Erythroblast (primary cell): ENCODE data around the gene PCNX4.

Experiments used
- GATA1 ChIP-seq: IDR thresholded peaks from 2 replicates; pipeline ENCODE4 v1.6.1; 2011; ENCODE audit warnings: low read depth, mild to moderate bottlenecking, control low read depth, low read length, moderate library complexity
- POLR2A ChIP-seq: IDR thresholded peaks from 2 replicates; pipeline ENCODE4 v1.6.1; 2011; ENCODE audit warnings: mild to moderate bottlenecking, low read length

- no peak for TF ChIP-seq POLR2A
- no peak for TF ChIP-seq GATA1
Measured at GRCh38 chr14:60092526-60092920, 800 bp downstream of the PCNX4 start.
